ENCODE measurements around the gene RPL23. TPM values are rescaled to one million over a fixed set of nuclear protein-coding genes. Genes with fewer than 3 reads are reported as not detected.

Gene RPL23
- total RNA-seq, 1 experiment from 2014 or later = 1,883 TPM

GRCh38 chr17:38824899-38825761 lies 28.4 kb downstream of the RPL23 start, which contains the start of gene CWC25:
Gene CWC25 (minus strand): TSS chr17:38825321. CDS start chr17:38825183, 138 bp downstream.
- in situ Hi-C loops (cut with HindIII; ENCODE audit: low sequenced_read_pairs) = loop anchor here (10.0 kb wide), 1 partner anchor 70 kb away; no protein-coding TSS in a partner anchor
- peak; percentile 92 for DNase-seq (ENCODE audit: low spot score)

- no peak for DNase-seq (ENCODE audit: low spot score)
- in situ Hi-C loops (cut with HindIII; ENCODE audit: low sequenced_read_pairs) = no loop called here
Measured at GRCh38 chr17:38815576-38816193, 37.8 kb downstream of the RPL23 start.

DNA sequence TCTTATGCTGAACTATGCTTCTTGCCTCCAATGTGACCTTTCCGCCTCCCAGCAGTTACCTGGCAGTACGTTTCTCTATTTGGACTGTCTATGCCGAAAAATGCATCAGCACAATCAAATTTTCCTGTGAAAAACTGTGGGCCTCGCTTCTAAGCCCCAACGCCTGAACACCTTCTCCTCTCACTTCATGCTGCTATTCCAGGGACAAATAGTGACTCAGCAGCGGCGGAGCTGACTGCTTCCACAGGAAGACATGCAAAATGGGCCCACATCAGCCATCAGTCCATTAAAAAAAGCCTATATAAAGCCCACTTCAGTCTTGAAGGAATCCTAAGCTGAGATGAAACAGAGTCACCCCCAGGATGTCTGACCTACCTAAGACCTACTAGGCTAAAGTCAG lies 43.7 kb downstream of the RPL23 start:
- in situ Hi-C loops (cut with HindIII; ENCODE audit: low sequenced_read_pairs) = no loop called here
- DNase-seq (ENCODE audit: low spot score) = no peak

GRCh38 chr17:38800237-38800760 lies 53.2 kb downstream of the RPL23 start:
- DNase-seq (ENCODE audit: low spot score) = no peak
- in situ Hi-C loops (cut with HindIII; ENCODE audit: low sequenced_read_pairs) = no loop called here

GRCh38 chr17:38799501-38800236 lies 53.9 kb downstream of the RPL23 start, which contains the start of gene PIP4K2B:
Gene PIP4K2B (minus strand): TSS chr17:38799556. CDS start chr17:38799424, 132 bp downstream.
- in situ Hi-C loops (cut with HindIII; ENCODE audit: low sequenced_read_pairs) = no loop called here

GRCh38 chr17:38798614-38799500 lies 54.7 kb downstream of the RPL23 start:
- in situ Hi-C loops (cut with HindIII; ENCODE audit: low sequenced_read_pairs) = no loop called here
- DNase-seq (ENCODE audit: low spot score) = peak; percentile 52

More at GRCh38 chr17:38799501-38800236, 53.9 kb downstream of the RPL23 start, which contains the start of gene PIP4K2B:
- DNase-seq (ENCODE audit: low spot score) = peak; percentile 99

Other genes starting within 250 kb of the RPL23 start
- 8.9 and 12.4 TPM in 2 replicates for gene SRCIN1, start 247.8 kb downstream of the RPL23 start, total RNA-seq (2014; rRNA removed; shearing (Covaris generic))
- gene EPOP, start 178.8 kb downstream of the RPL23 start, total RNA-seq (2014; rRNA removed; shearing (Covaris generic)) = 46.5 and 50.5 TPM in 2 replicates
- 21.8 and 30.6 TPM in 2 replicates for gene MLLT6, start 148.4 kb downstream of the RPL23 start, total RNA-seq (2014; rRNA removed; shearing (Covaris generic))
- gene CISD3, start 123.4 kb downstream of the RPL23 start, total RNA-seq (2014; rRNA removed; shearing (Covaris generic)) = 7.5 and 7.9 TPM in 2 replicates
- 5.5 and 12.5 TPM in 2 replicates for gene PCGF2, start 105.4 kb downstream of the RPL23 start, total RNA-seq (2014; rRNA removed; shearing (Covaris generic))
- gene PSMB3, start 101.0 kb downstream of the RPL23 start, total RNA-seq (2014; rRNA removed; shearing (Covaris generic)) = 277 and 414 TPM in 2 replicates
- gene PIP4K2B, start 54.2 kb downstream of the RPL23 start, total RNA-seq (2014; rRNA removed; shearing (Covaris generic)) = 46.2 and 49.8 TPM in 2 replicates
- gene CWC25, start 28.4 kb downstream of the RPL23 start, total RNA-seq (2014; rRNA removed; shearing (Covaris generic)) = 11.2 and 19.9 TPM in 2 replicates
- 136 and 141 TPM in 2 replicates for gene LASP1, start 16.3 kb upstream of the RPL23 start, total RNA-seq (2014; rRNA removed; shearing (Covaris generic))
- gene FBXO47, start 113.7 kb upstream of the RPL23 start, total RNA-seq (2014; rRNA removed; shearing (Covaris generic)) = not detected in 2 replicates